Stimulated activated naive CD4-positive, alpha-beta T cell treated with Interleukin-2 at 50 U/mL for 16 hours (primary cell): ENCODE data around the gene TNS3.

ENCODE experiments used
- DNase-seq: peaks from one replicate; lab custom pipeline; 2025; lab: John Stamatoyannopoulos, UW

Gene TNS3

DNA sequence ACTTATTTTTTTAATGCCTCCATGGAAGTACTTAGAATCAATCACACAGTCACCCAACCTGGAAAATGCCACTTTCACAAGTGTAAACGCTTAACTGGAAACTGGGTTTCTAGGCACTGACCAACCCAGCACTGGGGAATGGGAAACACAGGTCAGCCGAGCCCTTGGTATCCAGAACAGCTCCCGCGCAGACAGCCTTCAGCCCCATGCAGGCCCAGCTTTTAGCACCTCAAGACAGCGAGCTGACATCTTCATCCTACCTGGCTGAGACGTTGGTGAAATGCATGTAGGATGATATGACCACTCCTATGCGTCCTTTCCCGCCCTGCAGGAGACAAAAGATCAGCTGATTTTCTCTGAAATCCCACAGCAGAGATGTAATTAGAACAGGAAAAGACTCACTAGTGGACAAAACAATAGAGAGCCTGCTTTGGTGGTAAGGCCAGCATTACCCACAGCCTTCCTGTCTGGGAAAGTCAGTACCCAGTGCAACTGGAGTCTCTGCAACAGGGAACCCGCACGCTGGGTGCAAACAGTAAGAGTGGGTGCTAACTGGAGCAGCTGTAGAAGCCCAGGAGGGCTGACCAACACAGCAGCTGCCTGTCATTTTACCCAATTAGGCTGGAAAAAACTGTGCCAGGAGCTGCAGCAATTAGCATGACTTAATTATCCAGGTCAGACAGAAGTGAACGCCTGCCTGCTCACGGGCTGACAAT is 153.7 kb downstream of the TNS3 start:
- no peak for DNase-seq

DNA sequence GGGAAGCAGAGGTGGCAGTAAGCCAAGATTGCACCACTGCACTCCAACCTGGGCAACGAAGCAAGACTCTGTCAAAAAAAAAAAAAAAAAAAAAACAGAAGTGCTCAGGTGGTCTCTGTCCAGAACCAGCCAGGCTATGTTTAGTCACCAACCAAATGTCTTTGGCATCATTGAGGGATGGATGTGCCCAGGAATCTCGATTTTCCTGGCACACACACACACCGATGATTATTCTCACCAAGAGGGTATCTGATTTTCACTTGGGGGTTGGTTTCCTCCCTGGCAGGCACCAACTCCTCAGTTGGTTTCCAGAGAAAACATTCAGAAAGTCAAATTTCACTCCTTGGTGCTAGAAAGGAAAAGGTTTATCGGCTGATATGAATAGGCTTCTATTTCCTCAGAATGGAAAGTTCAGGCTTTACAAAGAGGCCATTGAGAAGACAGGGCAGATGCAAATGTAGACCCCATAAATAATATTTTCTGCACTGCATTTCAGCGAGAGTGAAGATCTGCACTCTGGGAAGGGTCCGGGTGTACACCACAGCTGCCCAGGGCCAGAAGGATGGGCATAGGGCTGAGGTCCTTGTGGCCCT is 154.8 kb downstream of the TNS3 start:
- DNase-seq = no peak

DNA sequence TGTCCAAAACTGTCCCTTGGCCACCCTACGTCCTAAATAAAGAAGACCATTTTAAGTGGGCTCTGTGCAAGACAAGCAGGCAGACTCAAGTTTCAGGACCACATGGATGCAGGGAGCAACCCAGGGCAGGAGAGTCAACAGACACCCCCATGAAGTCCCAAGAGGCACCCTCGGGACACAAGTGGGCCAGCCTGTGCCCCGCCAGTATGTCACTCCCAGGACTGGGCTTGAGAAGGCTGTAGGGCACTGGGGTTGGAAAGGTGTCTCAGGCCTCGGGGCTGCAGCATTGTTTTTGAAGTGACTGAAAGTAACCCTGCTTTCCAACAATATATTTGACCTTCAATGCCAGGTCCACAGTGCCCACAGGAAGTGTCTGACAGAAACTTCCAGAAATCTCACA is 157.4 kb downstream of the TNS3 start:
- DNase-seq = no peak

DNA sequence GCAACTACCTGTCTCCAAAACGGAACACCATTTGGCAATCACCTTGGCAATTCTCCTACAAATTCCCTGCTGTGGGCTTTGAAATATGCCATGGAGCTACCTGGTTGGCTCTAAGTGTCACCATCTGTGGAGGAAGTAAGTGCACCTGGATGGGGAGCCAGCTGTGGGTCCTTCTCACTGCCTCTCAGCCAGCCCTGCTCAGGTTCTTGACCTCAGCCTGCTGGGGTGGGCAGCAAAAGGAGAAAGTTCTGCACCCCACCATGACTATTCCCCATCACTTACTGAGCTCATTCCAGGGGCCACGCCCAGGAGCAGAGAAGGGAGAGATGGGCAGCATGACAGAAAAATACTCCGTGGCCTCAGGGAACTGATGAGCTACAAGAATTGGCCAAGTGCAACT is 158.7 kb downstream of the TNS3 start:
- no peak for DNase-seq

DNA sequence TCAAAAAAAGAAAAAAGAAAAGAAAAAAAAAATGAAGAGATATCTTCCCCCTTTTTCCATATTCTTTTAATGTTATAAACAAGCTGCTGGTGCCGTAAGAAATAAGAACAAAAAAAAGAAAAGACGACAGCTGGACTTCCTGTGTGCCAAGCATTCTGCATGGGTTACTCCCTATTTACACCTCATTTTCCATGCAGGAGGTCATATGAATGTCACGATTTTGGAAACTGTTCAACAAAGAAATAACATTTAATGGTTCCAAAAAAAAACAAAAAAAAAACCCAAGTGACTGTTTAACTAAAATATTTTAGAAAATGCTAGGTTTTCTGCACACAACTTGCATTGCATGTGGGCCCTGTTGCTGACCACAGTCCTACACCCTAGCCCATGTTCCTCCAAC is 159.3 kb downstream of the TNS3 start:
- DNase-seq = no peak

DNA sequence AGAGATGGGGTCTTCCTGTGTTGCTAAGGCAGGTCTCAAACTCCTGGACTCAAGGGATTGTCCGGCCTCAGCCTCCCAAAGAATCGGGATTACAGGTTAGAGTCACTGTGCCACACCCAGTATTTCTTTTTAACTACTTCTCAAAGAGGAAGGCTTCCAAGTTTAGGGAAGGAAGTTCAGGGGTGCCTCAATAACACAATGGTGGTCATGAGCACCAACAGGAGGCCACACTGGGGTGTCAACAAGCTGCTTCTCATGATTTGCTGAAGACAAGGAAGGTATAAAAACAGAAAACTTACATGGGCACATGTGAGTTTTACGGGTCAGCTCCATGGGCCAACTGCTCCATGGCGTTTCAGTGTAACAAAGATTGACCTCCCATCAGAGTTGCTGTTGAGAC is 160.5 kb downstream of the TNS3 start:
- DNase-seq = no peak

DNA sequence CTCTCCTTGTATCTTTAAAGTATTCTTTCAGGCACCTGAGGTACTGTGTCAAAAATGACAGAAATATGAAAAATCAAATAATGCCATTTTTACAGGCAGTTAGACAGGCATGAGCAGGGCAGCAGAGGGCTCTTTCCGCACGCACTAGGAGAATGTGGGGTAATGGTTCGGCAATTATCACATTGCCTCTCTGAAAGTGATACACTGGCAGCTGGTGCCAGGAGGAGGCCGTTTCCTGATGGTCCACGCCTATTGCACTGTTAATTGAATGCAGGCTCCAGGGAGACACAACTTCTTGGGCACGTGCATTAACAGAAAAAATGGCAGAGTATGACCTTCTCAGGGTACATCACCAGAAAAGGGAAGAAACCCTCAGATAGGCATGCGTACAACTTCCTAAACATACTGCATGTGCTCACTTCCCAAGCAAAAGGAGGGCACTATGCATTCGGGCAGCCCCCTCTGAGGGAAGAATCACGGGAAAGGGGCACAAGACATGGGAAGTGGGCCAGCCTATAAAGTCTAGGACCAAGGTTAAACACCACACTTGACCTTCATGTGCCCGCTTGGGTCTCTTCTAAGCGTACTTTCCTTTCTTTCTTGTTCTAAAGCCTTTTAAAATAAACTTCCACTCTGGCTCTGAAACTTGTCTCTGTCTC is 161.7 kb downstream of the TNS3 start:
- no peak for DNase-seq

DNA sequence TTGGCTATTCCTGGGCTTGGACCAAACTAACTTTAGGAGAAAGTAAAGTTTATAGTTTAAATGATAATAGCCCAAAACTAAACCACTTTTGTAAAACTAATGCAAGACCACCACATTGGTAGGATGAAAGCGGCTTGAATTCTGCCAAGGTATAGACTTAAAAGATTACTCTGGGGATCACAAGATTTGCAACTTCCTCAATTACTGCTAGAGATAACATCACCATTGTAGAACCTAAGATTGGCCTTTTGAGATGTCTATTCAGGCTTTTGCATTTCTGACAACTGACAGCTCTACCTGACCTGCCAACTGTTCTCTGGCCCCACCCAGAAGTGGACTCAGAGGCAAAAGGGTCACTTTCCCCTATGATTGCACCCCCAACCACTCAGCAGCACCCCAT is 162.4 kb downstream of the TNS3 start:
- no peak for DNase-seq

DNA sequence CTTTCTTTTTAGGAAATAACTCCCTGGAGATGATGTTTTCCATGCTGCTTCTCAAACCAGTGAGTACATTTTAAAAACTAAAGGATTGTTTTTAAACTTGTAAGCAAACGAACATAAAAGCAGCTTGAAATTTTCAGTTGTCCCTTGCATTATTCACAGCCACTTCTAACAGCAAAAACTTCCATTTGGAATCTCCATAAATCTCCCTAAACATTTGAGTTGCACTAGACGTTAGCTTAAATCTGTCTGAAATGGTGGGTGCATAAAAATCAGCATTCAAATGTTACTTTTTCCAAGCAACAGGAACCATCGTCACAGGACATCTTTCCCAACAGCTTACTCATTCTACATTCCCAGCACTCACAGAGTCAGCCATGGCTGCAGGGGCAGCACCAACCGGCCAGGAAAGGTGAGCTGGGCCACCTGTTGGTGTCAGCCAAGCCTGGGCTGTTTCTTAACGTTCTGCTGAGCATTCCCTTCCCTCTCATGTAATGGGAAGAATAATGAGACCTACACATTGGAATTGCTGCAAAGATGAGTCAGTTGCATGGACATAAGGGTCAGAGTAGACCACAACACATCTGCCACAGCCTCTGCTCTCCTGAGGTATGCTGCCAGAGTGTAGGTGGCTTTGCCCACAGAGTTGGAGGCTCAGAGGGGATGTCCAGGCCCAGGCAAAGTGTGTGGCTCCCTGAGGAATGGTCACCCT is 163.2 kb downstream of the TNS3 start:
- DNase-seq = no peak

DNA sequence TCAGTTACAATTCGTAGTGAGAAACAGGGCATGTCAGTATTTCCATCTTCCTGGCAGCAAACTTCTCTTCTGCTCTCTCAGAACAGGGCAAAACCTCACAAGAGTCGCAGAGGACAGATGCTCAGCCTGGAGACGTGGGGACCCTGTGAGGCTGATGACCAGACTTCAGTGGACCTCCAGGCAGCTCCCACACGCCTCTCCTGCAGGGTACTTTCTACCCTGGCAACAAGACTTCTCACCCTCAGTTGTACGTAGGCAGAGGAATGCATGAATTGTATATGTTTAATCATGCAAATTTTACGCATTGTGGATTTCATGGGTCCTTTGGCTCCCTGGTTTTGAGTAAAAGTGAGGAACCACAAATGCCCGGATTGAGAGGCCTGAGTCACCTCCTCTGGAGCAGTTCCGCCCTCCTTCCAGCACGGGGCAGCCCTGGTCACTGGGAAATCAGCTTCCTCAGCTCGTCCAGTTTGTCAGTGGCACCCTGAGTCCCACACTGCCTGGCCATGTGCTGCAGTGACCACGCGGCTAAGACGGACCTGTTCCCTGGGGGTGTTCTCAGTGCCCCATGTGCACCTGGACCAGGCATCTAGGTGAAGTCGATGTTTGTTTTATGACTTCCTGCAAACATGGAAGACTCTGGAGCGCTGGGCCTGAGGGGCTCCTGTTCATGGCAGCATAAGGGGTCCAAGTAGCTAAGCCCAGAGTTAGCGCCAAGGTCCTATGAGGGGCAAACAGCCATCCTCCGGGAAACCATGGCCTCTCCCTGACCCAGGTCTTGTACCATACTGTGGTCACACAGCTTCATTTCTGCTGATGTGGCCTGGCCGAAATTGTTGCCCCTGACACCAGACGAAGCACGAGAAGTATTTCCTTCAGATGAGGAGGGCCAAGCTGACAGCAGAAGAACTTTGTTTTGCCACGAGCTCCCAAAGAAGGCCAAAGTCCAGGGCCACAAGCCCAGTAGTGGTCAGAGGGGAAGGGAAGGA is 165.1 kb downstream of the TNS3 start:
- DNase-seq = no peak

DNA sequence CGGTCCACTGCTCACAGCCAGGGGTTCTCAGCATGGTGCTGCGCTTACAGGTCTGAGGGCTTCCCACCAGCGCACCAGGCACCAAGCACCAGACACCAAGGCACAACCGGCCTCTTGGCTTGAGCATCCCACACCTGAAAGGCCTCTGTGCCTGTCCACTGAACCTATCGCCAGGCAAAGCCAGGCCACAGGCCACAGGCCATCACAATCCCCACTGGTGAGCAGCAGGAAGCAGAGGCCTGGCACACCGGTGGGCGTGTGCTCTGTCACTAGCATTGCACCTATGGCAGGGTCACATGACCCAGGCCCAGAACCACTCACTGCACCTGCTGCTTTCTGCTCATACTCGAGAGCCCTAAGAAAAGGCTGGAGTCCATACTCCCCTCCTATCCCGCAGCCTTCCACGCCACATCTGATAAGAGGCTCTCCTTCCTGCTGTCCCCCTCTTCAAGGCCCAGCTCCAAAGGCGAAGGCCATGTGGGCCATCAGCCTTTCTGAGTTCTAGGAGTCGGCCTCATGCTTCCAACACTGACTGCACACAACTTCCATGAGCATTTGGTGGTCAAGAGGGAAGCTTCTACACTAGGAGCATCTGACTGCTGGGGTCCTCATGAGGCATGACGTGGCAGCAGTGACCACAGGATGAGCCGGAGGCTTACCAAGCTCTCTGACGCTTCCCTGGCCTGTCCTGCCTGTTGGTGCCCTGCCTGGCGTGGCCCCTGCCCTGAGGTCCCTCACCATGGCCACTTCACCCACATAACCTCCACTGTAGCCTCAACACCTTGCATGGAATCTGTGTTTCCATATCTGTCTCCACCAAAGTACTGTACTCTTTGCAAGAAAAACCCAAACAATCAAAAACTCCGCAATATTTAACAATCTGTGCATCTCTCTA is 166.3 kb downstream of the TNS3 start:
- no peak for DNase-seq

DNA sequence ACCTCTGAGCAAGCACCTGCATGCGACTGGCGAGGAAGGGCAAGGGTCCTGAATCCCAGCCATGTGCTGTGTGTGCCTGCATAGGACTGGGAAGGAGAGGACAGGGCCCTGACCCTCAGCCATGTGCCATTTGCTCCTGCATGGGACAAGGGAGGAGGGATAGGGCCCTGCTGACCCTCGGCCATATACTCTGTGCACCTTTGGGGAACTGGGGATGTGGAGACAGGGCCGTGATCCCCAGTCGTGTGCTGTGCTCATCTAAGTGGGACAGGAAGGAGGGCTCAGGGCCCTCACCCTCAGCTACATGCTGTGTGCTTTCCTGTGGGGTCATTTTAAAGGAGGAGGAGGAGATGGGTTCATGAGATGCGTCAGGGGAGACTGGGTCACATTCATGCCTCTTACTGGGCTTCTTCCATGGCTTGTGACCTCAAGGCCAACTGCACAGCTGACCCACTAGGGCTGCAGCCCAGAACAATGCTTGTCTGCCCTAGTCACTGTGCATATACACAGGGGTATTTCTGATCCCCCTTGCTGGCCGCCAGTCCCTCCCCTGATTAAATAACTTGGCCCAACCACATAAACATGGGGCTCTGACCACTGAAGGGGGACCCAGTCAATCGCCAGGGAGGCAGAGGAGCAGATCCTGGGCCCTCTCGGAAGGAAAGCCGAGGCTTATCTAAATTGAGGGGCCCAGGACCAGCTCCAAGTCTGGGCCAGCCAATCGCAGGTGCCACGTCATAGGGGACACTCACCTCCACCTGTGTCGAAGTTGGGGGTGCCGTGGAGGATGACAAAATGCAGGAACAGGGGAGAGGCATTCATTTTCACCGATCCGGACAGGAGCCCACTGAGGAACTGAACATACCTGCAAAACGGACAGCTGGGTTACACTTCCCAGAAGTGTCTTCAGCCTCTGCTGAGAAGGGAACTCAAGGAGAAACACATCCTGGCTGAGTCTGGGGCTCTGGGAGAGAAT is 167.3 kb downstream of the TNS3 start:
- no peak for DNase-seq

DNA sequence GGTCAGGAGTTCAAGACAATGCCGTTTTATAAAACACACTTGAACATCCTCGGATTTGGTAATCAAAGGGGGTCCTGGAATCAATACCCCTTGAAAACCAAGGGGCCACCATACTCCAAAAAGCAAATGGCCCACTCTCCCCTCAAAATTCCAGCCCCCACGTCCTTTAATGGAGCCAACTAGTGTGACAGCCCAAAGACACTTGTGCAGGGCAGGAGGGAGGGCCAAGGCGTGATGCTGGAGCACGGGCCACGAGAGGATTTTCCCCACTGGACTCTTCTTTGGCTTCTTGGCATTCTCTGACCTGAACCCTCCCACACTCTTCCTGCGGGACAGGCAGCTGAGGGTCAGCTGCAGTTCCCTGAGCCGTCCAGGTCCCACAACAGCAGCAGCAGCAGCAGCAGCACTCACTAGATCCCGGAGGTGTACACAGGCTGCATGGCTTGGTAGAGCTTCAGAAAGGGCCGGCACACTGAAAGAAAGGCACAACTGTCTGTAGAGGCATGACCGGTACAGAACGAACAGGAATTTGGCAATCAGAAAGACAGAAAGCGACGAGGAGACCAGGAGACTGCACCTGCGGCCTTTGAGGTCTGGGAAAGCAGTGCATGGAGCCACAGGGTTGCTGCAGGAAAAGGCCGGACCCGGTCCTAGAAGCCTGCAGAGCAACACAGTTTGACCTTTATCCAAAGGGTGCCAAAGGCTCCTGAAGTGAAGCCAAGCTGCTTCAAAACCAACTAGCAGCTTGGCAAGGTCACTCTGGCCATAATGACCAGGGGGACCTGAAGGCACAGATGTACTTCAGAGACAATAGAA is 168.2 kb downstream of the TNS3 start:
- no peak for DNase-seq

DNA sequence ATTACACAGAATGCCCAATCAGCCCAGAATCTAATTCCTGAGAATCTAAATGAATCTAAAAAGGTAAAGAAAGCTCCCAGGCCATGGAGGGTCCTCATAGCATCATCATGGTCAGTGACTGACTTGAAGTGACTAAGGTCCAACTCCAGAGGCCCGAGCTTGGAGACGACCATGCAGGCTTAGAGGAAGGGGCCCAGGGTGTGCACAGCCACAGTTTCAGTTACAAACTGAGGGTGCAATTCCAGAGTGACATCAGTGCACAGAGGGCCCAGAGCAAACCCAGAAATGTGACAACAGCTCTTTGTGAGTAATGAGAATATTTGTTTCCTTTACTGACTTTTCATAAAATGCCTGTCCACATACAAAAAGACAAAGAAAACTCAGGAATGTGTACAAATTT is 170.0 kb downstream of the TNS3 start:
- DNase-seq = no peak

DNA sequence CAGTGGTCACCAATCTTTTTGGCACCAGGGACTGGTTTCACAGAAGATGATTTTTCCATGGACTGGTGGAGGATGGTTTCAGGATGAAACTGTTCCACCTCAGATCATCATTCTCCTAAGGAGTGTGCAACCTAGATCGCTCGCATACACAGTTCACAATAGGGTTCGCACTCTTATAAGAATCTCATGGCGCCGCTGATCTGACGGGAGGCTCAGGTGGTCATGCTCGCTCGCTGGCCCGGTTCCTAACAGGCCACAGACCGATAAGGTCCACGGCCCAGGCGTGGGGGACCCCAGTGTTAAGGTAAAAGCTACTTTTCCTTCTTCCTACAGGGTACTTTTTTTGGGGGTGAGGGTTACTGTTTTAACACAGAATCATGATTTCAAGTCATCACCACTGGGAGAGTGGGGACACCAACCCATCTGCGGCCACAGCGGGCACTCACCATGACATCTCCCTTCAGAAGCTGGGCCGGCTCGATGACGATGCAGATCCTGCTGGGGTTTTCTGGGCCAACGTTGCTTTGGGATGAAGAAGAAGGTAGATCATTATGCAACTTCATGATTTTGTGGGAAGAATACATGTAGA is 170.5 kb downstream of the TNS3 start:
- no peak for DNase-seq

DNA sequence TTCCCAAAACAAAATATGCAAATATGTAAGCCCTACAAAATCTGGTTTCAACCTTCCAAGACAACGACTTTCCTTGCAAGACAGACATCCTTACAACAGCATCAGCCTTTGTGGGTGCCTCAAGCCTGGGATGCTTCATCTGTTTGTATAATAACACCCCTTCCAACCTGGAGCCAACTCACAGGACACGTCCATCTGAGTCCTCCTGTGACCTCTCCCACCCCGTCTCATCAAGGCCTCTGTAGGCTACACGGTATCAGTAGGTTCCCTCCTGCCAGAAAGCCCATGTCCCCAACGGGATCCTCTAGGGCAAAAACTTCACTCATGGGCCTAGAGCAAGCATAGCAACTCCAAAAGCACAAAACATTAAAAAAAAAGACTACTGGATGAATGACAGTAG is 173.2 kb downstream of the TNS3 start:
- no peak for DNase-seq

DNA sequence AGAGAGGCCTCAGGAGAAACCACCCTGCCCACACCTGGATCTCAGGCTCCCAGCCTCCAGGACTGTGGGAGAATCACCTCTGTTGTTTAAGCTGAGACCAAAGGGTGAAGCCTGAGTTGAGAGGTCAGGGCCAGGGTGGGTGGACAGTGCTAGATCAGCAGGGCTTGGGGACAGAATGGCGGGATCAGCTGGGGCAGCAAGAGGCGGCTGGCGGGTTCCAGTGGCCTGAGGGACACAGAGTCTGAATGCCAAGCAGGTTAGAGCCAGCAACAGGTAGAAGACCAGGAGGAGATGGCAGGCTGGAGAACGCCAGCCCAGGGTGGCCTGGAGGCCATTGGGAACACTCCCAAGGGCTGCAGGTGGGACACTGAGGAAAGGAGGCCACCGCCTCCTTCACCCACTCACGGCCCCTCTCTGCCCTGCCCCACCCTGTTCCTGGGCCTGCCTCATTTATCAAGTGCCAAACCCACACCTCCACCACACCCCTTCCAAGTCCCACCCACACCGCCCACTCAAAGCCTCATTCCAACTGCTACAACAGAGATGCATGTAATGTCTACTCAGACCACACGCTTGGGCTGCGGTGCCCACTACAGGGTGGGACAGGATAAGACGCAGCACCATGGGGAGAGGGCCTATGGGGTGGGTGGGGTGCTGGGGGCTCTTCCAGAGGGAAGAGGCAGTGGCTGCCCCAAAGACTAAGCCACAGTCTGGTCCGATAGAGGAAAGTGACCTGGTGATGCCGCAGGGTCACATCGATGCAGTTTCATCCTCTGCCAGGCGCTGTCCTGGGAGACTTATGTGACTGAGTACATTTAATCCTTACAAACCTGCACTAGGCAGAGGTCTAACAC is 173.9 kb downstream of the TNS3 start:
- no peak for DNase-seq
